HepG2 (cell line): ENCODE measurements around the gene TGFBI. TPM values are rescaled to one million over a fixed set of nuclear protein-coding genes. Genes with fewer than 3 reads are reported as not detected.

Source experiments
- ATAC-seq: fragments of 200-7000 bp; cut with Tn5 transposase; 3 replicates; pipeline ENCODE4 v1.9.1; 2020; ENCODE audit warnings: mild to moderate bottlenecking, moderate library complexity
- BruUV-seq: library from RNA; stranded (reverse); fragments of 400-500 nt; replicated peaks from 2 replicates; lab custom pipeline; 2021; lab: Mats Ljungman, UMichigan
- CTCF ChIA-PET: fragments of 300-600 bp; formaldehyde crosslinking; extraction: SDS; loops from one replicate; lab custom pipeline; 2021; ENCODE audit warnings: low total read pairs, inconsistent platforms, low intra/inter-chr PET ratio; lab: Yijun Ruan, JAX
- POLR2A ChIA-PET: fragments of 350-600 bp; sonication (Branson Sonifier 250); formaldehyde crosslinking; loops from one replicate; lab custom pipeline; 2020; ENCODE audit warnings: antibody characterized with exemption, inconsistent platforms; lab: Yijun Ruan, JAX
- DNase-seq: peaks from one replicate; pipeline ENCODE4 v3.0.0-alpha.2; 2015; ENCODE audit warnings: low spot score
- FAIRE-seq: peaks from 3 replicates; lab custom pipeline; 2011; peaks lifted over from hg19 to GRCh38; lab: Jason Lieb, UNC
- H2AFZ ChIP-seq: one replicate; pipeline ENCODE4 v1.6.1; 2011; ENCODE audit warnings: low read length, inconsistent platforms
- H3K27ac ChIP-seq: fragments of 300-600 bp; 3 replicates; pipeline ENCODE4 v1.8.0; 2011; ENCODE audit warnings: mixed run types, mild to moderate bottlenecking, mixed read lengths, low read length, inconsistent platforms; ENCODE audit not compliant: insufficient read depth; ENCODE audit errors: extremely low read length
- H3K27me3 ChIP-seq, 2 experiments: fragments of 200-600 bp in 1 of 2; 2 replicates in 1 of 2; 3 replicates in 1 of 2; pipeline versions ENCODE4 v1.6.0 to v1.8.0; 2011; ENCODE audit warnings: low read length in 2 of 2, mild to moderate bottlenecking in 2 of 2, moderate library complexity in 2 of 2, inconsistent platforms in 1 of 2; ENCODE audit not compliant: insufficient read depth in 2 of 2, control insufficient read depth in 1 of 2
- H3K36me3 ChIP-seq, 2 experiments: fragments of 200-600 bp in 1 of 2; replicated peaks in 1 of 2; 2 replicates in 1 of 2; 3 replicates in 1 of 2; pipeline versions ENCODE4 v1.5.1 to v1.8.0; 2011; ENCODE audit warnings: low read length in 2 of 2, inconsistent platforms in 1 of 2; ENCODE audit not compliant: insufficient read depth in 2 of 2, control insufficient read depth in 1 of 2
- H3K4me1 ChIP-seq: 2 replicates; pipeline ENCODE4 v1.5.1; 2012; ENCODE audit warnings: low read length, inconsistent platforms; ENCODE audit not compliant: insufficient read depth
- H3K4me2 ChIP-seq: 2 replicates; pipeline ENCODE4 v1.6.0; 2011; ENCODE audit warnings: low read depth, low read length, inconsistent platforms
- H3K4me3 ChIP-seq, 3 experiments: fragments of 200-600 bp in 1 of 3; sonication (generic), shearing (Covaris generic) in 1 of 3; replicated peaks in 1 of 3; 2 replicates each; pipeline ENCODE4 v1.5.1; 2011 to 2016; ENCODE audit warnings: low read length in 3 of 3, inconsistent platforms in 2 of 3, low read depth in 2 of 3, mild to moderate bottlenecking in 2 of 3, control low read depth in 1 of 3, mixed read lengths in 1 of 3; ENCODE audit not compliant: insufficient read depth in 1 of 3
- H3K79me2 ChIP-seq: one replicate; pipeline ENCODE4 v1.6.1; 2011; ENCODE audit warnings: low read length, inconsistent platforms; ENCODE audit not compliant: insufficient read depth
- H3K9ac ChIP-seq: 2 replicates; pipeline ENCODE4 v1.6.0; 2011; ENCODE audit warnings: mild to moderate bottlenecking, low read depth, low read length, inconsistent platforms; ENCODE audit not compliant: insufficient read depth
- H3K9me3 ChIP-seq: 2 replicates; pipeline ENCODE4 v1.5.1; 2012; ENCODE audit warnings: mild to moderate bottlenecking, low read length
- H4K20me1 ChIP-seq: 2 replicates; pipeline ENCODE4 v1.6.0; 2011; ENCODE audit warnings: inconsistent platforms, mild to moderate bottlenecking, low read length, moderate library complexity; ENCODE audit not compliant: insufficient read depth
- ATF5 ChIP-seq: sonication (generic); formaldehyde crosslinking; IDR thresholded peaks from 2 replicates; pipeline ENCODE4 v1.4.0; 2020; ENCODE audit warnings: mild to moderate bottlenecking, low read depth, missing genetic modification reagents
- DMTF1 ChIP-seq: sonication (generic); formaldehyde crosslinking; IDR thresholded peaks from 2 replicates; pipeline ENCODE4 v1.4.0; 2020; ENCODE audit warnings: mild to moderate bottlenecking, missing genetic modification reagents
- GLMP ChIP-seq: sonication (generic); formaldehyde crosslinking; IDR thresholded peaks from 2 replicates; pipeline ENCODE4 v1.9.0; 2021; ENCODE audit warnings: missing genetic modification reagents, mild to moderate bottlenecking, borderline replicate concordance
- NFATC3 ChIP-seq: sonication (generic); formaldehyde crosslinking; IDR thresholded peaks from 2 replicates; pipeline ENCODE4 v1.5.1; 2020; ENCODE audit warnings: mild to moderate bottlenecking, missing genetic modification reagents
- NPAS2 ChIP-seq: sonication (generic); formaldehyde crosslinking; IDR thresholded peaks from 2 replicates; pipeline ENCODE4 v1.8.0; 2022; ENCODE audit warnings: mild to moderate bottlenecking, missing genetic modification reagents, borderline replicate concordance
- RBM22 ChIP-seq: fragments of 200-400 bp; formaldehyde crosslinking; optimal IDR thresholded peaks from 2 replicates; pipeline ENCODE3; 2017; ENCODE audit warnings: mild to moderate bottlenecking, low read length, moderate library complexity
- RXRB ChIP-seq: IDR thresholded peaks from 2 replicates; pipeline ENCODE4 v1.6.1; 2016; ENCODE audit warnings: borderline replicate concordance, missing genetic modification reagents, missing compliant biosample characterization
- SMC3 ChIP-seq: IDR thresholded peaks from 2 replicates; pipeline ENCODE4 v1.6.1; 2011; ENCODE audit warnings: low read length, improper control_type of control experiment
- STAG1 ChIP-seq: sonication (generic); formaldehyde crosslinking; IDR thresholded peaks from 2 replicates; pipeline ENCODE4 v1.4.0; 2020; ENCODE audit warnings: missing genetic modification reagents
- SYNCRIP ChIP-seq: fragments of 200-400 bp; formaldehyde crosslinking; IDR thresholded peaks from 2 replicates; pipeline ENCODE4 v1.6.1; 2018; ENCODE audit warnings: mild to moderate bottlenecking, low read depth, low read length; ENCODE audit not compliant: insufficient read depth
- ZFP36 ChIP-seq: fragments of 150-350 bp; IDR thresholded peaks from 2 replicates; pipeline ENCODE4 v1.6.1; 2018; ENCODE audit warnings: borderline replicate concordance, low read length, low read depth; ENCODE audit not compliant: partially characterized antibody
- ZFP41 ChIP-seq: sonication (generic); formaldehyde crosslinking; IDR thresholded peaks from 2 replicates; pipeline ENCODE4 v1.4.0; 2020; ENCODE audit warnings: mild to moderate bottlenecking, missing genetic modification reagents, borderline replicate concordance
- ZNF33B ChIP-seq: sonication (generic); formaldehyde crosslinking; IDR thresholded peaks from 2 replicates; pipeline ENCODE4 v1.5.1; 2020; ENCODE audit warnings: mild to moderate bottlenecking, missing genetic modification reagents
- ZNF383 ChIP-seq: sonication (generic); formaldehyde crosslinking; IDR thresholded peaks from 2 replicates; pipeline ENCODE4 v1.4.0; 2020; ENCODE audit warnings: missing genetic modification reagents, mild to moderate bottlenecking, borderline replicate concordance
- ZNF7 ChIP-seq: IDR thresholded peaks from 2 replicates; pipeline ENCODE4 v1.6.1; 2016; ENCODE audit warnings: missing biosample characterization, missing genetic modification reagents
- WGBS: methylation state at CpG from one replicate; pipeline ENCODE4 v1.1.6; 2017; ENCODE audit warnings: low lambda C conversion rate; 5-methylcytosine and 5-hydroxymethylcytosine counted together
- in situ Hi-C: cut with HindIII; loops from 2 replicates; pipeline ENCODE4 v1.10.0; 2017; ENCODE audit warnings: low pct_unique_long_range_greater_than_20kb; ENCODE audit not compliant: extremely low pct_ligation_motif_present
- intact Hi-C: fragments of 100-400 bp; cut with micrococcal nuclease; formaldehyde crosslinking; loops from one replicate; pipeline ENCODE4 v1.10.0; 2022; ENCODE audit not compliant: unreplicated experiment
- polyA plus RNA-seq, 8 experiments: library from polyadenylated mRNA; depleted of rRNA in 3 of 8; stranded (reverse) in 7 of 8; unstranded in 1 of 8; fragments of >200 nt; fragmentation: Illumina TruSeq in 4 of 8; extraction: Trizol in 4 of 8; gene quantifications; 2 replicates each; pipeline versions ENCODE4 v1.2.1 to v1.2.3, GENCODE V29; 2011 to 2016; ENCODE audit warnings: low read depth in 4 of 8, missing spikeins in 1 of 8, mixed read lengths in 1 of 8; ENCODE audit not compliant: insufficient read depth in 1 of 8
- total RNA-seq, 5 experiments: library from RNA; depleted of rRNA; stranded (reverse); fragments of >200 nt; fragmentation: Illumina TruSeq; extraction: Trizol; gene quantifications; 2 replicates each; pipeline ENCODE4 v1.2.3, GENCODE V29; 2016; ENCODE audit warnings: low read depth in 1 of 5

The TGFBI gene
- total and polyA plus RNA-seq, 2 of the 13 experiments (the other 11 are each of a cell fraction or from before 2014, with no cell fraction given), result 275 to 457 TPM

GRCh38 chr5:136064510-136064909 is 35.7 kb downstream of the TGFBI start:
- ATAC-seq (no peak), FAIRE-seq (no peak), DNase-seq (no peak)
- Histone ChIP-seq H3K4me2 (no peak overlapping the region), H3K36me3 (peaks cover 27 to 46% of the 10 kb centered on the region in 2 experiments), H4K20me1 (no peaks in the 10 kb centered on the region), H3K9ac (no peak overlapping the region), H3K4me3 (no peak overlapping the region), H3K27me3 (no peaks in the 10 kb centered on the region), H3K79me2 (no peaks in the 10 kb centered on the region), H3K4me1 (peaks cover 49% of the 10 kb centered on the region), H3K27ac (no peak overlapping the region), H2AFZ (no peak overlapping the region), H3K9me3 (0 out of 2 replicates have a peak, but pooled peaks cover 4% of the 10 kb centered on the region)
- CTCF ChIA-PET, result no interaction called here
- TF ChIP-seq STAG1, result peak; percentile 32
- no peak for TF ChIP-seq NPAS2 (CRISPR knock-in tag)
- peak; percentile 10; the same call in 1 of the 2 replicates for TF ChIP-seq SMC3
- TF ChIP-seq ATF5, result no peak
- TF ChIP-seq RBM22, result peak; percentile 79
- no peak for TF ChIP-seq ZNF383 (CRISPR knock-in tag)
- in situ Hi-C loops, result loop anchor here (5.0 kb wide), 2 partner anchors 37 to 122 kb away; partner anchors contain the start of gene TGFBI
- no TSS peak for BruUV-seq
- intact Hi-C loops, result loop anchor here (1.0 kb wide), 1 partner anchor 107 kb away; no protein-coding TSS in a partner anchor
- POLR2A ChIA-PET, result interaction anchor here (2.1 to 2.4 kb wide), 2 partner anchors 11 to 36 kb away, joined by 6 to 11 read pairs; partner anchors contain the start of gene TGFBI
- WGBS, result 96% methylated on average over 4 of the region's 4 CpGs

GRCh38 chr5:136065588-136065987 is 36.8 kb downstream of the TGFBI start:
- DNase-seq, result no peak
- TF ChIP-seq ZNF7 (CRISPR knock-in tag), result no peak
- TF ChIP-seq ZFP36, result no peak
- TF ChIP-seq GLMP (CRISPR knock-in tag), result no peak
- TF ChIP-seq DMTF1 (CRISPR knock-in tag), result no peak
- no peak for TF ChIP-seq ZNF33B (CRISPR knock-in tag)
- TF ChIP-seq RXRB, result no peak
- TF ChIP-seq SYNCRIP, result no peak
- no peak for TF ChIP-seq ZFP41 (CRISPR knock-in tag)
- TF ChIP-seq NFATC3 (CRISPR knock-in tag), result no peak

More at GRCh38 chr5:136065588-136065987, 36.8 kb downstream of the TGFBI start:
- FAIRE-seq, result no peak
- H3K4me3 ChIP-seq, result no peak overlapping the region
- no peaks in the 10 kb centered on the region for H4K20me1 ChIP-seq
- intact Hi-C loops (no loop called here), in situ Hi-C loops (no loop called here)
- no TSS peak for BruUV-seq
- no peaks in the 10 kb centered on the region for H3K27me3 ChIP-seq
- H3K27ac ChIP-seq, result no peak overlapping the region
- H3K4me1 ChIP-seq, result peaks cover 41% of the 10 kb centered on the region
- CTCF ChIA-PET, result no interaction called here
- no peak overlapping the region for H3K9ac ChIP-seq
- POLR2A ChIA-PET, result interaction anchor here (2.2 kb wide), 1 partner anchor 11 kb away, joined by 21 read pairs; no protein-coding TSS in a partner anchor
- no peak overlapping the region for H3K4me2 ChIP-seq
- H3K36me3 ChIP-seq, result peaks cover 20 to 38% of the 10 kb centered on the region in 2 experiments
- WGBS, result 94% methylated on average over 2 of the region's 2 CpGs
- no peaks in the 10 kb centered on the region for H3K79me2 ChIP-seq
- no peak overlapping the region for H2AFZ ChIP-seq
- no peak for ATAC-seq
- H3K9me3 ChIP-seq, result 0 out of 2 replicates have a peak, but pooled peaks cover 4% of the 10 kb centered on the region
